GM15510 (cell line): Measurements from ENCODE around the gene RPL19.

Experiments
- POLR2A ChIP-seq: IDR thresholded peaks from 3 replicates; pipeline ENCODE4 v1.6.1; 2011; ENCODE audit warnings: borderline replicate concordance; ENCODE audit not compliant: insufficient read length; ENCODE audit errors: extremely low read depth

RPL19 gene

DNA sequence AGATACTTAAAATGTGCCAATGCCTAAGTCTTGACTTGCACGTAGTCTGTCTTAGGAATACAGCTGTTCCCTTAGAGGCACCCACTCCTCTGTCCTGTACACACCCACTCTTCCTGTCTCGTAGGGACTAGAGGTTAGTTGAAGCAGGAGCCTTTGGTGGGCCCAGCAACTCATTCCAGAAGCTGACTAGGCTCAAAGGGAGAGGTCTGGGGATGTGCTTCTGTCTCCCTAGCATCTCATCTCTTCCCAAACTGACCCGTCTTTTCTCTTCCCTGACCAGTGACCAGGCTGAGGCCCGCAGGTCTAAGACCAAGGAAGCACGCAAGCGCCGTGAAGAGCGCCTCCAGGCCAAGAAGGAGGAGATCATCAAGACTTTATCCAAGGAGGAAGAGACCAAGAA, 4.2 kb downstream of the RPL19 start:
- no peak for TF ChIP-seq POLR2A

DNA sequence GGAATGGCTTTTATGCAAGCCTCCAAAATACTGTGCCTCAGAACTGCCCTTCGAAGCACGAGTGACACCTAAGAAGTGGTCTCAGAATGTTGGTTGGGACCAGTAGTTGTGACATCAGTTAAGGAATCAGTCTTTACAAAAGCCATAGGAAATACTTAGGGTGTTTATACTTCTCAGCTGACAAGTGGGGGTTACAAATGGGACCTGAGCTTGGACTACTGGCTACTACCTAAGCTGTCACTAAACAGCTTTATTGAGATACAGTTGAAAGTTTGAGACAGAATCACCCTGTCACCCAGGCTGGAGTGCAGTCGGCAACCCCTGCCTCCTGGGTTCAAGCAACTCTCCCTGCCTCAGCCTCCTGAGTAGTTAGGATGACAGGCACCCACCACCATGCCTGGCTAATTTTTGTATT, 5.0 kb downstream of the RPL19 start:
- TF ChIP-seq POLR2A, result no peak

DNA sequence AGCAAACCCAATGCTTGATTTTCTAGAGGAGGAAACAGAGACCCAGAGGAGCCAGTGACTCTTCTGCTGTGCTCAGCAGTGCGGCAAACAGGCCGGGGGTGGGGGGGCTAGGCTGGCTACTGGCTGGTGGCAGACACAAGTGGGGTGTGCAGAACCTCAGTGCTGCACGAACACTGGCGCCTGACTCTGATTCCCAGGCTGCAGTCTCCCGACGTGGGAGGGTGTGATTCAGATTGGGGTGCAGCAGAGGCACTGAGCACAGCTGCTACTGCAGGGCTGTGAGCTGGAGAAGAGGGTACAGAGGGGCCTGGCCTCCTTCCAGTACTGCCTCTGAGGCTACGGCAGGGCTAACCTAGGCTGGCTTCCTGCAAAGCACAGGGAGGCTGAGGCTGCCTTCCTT, 8.1 kb downstream of the RPL19 start:
- TF ChIP-seq POLR2A, result no peak

DNA sequence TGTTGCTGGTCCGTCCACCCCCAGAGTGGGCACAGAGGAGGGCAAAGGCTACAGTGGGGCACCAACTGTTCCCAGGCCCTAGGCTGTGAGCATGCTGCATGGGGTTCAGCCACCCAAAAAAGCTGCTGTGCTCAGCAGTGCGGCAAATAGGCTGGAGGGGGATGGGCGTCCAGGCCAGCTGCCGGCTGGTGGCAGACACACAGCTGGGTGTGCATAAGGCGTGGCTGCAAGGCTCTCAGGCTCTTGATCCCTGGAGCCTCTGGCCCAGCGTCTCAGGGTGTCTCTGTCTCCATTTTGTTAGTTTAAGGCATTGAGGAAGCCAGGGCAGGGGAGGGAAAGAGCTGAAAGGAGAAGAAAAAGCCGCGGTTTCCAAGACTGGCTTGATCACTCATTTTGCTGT, 8.8 kb downstream of the RPL19 start:
- TF ChIP-seq POLR2A, result no peak

DNA sequence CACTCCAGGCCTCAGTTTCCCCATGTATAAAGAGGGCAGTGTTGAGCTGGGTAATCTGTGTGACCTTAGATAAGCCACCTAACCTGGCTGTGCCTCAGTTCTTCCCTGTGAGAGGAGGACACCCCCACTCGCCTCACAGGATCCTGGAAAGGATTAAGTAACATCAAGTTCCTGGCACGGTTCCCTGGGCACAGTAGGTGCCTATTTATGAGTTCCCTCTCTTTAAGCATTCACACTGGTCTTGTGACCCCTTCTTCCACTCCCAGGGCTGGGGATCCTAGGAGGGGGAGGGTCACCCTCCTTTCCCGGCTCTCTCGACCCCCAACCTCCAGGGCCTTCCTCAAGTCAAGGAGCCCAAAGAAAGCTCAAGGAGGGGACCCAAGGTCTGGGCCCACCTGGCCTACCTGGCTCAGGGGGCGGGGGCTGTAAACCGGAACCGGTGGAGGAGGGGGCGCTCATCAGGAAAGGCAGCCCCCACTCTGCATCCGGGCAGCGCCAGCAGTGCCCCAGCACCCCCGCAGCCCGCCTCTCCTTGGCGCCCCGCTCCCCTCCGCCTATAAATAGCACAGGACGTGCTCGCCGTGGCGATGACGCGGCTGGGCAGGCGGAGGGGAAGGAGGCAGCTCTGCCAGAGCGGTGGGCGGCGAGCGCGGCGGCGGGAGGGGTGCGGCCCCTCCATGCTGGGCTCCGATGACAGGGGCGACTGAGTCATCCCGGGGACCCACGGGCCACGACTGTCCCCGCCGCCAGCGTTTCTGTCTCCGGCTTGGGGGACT, 9.4 kb downstream of the RPL19 start:
- TF ChIP-seq POLR2A, result no peak

DNA sequence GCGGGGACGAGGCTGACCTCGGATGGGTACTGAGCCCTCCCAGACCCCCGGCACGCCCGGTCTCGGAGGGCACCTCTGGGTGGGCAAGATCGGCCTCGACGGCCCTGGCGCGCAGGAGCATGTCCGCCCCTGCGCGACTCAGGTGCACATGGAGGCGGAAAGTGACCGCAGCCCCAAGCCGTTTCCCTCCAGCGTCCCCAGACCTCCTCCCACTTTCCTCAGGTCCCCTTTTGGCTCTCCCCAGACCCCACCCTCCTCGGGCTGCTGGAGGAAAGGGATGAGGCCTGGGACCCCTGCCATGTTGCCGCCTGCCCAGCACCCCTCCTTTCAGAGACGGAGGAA, 10.0 kb downstream of the RPL19 start:
- TF ChIP-seq POLR2A, result no peak

DNA sequence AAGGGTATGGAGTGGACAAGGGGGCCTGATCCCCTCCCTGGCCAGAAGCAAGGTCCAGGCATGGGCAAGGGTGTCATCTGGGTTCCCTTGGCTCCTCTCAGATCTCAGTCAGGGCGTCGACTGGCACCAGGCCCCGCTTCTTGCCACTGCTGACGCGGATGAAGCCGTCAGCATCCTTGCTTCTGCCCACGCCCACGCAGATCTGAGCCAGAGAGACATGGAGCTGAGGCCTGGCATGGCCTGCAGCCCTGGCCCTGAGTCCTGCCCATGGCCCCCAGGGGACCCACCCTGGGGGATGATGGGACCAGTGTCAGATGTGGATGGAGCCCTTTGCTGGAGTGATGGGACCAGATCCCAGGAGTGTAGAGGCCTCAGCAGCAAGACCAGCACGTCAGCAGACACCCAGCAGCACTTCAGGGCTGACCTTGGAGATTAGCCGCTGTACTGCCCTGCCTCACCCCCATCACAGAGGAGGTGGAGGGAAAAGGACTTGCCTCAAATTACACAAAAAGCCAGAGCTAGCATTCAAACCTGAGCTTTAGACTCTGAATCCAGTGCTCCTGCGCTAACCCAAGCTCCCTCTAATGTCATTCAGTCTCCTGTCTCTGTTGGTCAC, 12.2 kb downstream of the RPL19 start:
- TF ChIP-seq POLR2A, result no peak

DNA sequence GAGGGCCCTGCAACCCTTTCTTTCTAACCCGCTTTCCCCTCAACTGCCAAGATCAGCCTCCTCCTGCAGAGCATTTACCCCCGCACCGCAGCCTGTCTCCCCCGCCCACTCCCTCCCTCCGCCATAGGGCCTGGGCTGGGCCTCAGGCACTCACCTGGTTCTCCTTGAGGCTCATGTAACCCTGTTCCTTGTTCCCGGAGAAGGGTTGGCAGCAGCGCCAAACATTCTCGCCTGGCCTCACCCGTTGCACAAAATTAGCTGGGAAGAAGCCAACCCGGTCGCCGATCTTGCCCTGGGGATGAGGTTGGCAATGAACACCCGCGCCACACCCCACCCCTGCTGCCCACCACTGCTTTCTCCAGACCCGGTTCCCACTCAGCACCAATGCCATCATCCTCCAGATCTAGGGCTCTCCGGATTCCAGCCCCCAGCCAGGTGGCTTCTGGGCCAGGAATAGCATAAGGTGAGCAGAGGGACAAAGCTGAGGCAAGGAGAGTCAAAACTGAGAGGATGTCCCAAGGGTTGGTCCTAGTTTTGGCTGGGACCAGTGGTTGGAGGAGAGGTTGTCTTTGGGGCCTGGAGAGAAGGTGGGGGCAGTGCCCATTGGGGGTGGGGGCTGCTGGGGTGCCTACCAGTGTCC, 12.9 kb downstream of the RPL19 start:
- no peak for TF ChIP-seq POLR2A

DNA sequence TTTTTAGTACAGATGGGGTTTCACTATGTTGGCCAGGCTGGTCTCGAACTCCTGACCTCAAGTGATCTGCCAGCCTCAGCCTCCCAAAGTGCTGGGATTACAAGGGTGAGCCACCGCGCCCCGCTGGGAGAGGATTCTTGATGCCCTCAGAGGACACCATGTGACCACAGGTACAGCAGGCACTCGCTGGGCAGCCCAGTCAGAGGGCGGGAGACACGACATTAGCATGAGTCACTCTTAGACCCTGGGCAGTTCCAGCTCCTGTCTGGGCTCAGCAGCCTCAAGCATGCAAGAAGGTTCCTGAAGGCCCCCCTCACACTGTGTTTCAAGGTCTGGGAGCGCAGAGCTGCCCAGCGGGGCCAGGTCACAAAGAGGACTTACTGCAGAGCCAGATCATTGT, 13.8 kb downstream of the RPL19 start:
- no peak for TF ChIP-seq POLR2A

DNA sequence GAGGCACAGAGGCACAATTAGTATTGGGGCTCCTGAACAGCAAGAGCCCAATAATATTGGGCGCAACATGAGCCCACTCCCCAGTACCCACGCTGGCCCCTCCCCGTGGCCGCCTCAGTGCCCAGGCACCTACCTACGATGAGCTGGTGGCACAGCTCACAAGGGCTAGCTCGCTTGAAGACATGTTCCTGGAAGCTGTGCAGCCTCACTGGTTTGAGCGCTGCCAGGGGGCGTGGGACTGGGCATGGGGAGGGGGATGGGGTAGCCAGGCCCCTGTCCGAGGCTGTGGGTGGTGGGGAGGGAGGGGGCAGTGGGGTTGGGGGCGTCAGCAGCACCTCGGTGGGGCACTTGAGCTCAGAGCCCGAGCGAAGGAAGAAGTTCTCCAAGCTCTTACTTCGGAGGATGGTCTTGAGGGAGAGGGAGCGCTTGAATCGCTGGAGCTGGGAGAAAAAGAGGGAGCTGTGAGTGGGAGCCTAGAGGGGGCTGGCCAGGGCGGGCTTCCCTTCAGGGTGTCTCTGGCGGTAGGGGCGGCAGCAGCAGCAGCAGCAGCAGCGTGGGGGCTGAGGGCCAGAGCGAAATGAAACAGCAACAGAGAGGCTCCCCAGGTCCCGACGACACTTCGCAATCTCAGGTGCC, 17.8 kb downstream of the RPL19 start:
- TF ChIP-seq POLR2A, result no peak

DNA sequence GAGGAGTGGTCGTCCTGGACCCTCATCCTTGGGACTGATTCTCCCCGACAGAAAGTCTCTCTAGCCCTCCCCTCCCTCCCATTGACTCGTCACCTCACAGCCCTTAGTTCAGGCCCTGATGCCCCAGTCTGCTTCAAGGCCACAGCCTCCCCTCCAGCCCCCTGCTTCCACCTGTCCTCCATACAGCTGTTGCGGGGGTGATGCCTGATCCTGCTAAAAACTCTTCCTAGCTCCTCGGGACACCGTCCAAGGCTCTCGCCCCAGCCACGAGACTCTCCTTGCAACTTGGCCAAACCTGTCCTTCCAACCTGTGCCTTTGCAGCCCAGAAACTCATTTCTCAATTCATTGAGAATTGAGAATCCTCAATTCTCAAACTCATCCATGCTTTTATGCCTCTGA, 18.8 kb downstream of the RPL19 start:
- no peak for TF ChIP-seq POLR2A

DNA sequence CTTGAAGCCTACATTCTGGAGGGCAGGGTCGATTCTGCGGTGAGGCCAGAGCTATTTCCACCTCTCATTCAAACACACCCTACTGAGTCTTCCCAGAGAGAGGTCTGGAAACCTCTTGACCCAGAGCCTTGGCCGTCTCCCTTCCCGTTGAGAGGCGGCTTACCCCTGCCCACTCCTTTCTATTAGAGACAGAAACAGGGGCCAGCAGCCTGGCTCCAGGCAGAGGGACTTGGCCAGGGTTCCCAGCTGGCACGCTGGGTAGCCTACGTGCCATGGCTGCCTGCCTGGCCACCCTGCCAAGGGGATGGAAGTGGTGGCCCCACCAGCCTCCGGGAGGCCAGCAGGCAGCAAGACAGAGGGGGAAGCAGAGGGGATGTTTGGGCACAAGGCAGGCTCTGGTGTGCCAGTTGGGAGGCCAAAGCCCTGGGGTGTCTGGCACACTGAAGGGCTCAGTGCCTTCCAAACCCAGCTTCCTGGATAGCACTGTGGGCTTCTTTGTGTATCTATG, 19.6 kb downstream of the RPL19 start:
- TF ChIP-seq POLR2A, result no peak

DNA sequence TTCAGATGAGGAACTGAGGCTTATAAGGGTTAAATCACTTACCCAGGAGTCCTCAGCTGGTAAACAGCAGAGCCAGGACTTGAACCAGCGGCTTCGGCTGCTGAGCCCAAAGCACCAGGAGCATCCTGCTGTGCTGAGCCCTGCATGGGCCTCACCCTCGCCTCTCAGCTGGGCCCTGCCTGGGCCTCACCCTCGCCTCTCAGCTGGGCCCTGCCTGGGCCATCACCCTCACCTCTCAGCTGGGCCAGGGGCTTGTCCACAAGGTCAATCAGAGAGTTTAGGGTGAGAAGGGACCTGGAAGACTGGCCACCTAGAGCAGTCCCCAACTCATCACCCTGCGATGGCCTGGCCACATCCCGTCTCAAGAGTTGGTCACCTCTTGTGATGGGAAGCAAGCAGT, 21.5 kb downstream of the RPL19 start:
- TF ChIP-seq POLR2A, result no peak

DNA sequence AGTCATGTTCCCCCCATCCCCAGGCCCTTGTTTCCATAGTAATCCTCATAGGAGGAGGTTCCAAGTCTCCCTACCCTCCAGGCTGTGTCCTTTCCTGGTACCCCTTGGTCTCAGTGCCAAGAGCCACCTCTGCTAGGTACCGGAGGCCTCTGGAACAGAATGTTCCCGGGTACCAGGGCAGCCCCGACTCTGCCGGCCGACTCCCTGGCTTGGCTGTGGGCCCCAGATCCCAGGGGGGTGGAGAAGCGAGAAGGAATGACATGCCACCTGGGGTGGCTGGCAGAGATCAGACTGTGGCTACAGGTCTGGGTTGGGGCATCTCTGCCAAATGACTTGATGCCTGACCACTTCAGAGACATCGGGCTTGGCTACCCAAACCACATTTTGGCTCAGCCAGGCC, 22.1 kb downstream of the RPL19 start:
- TF ChIP-seq POLR2A, result no peak
